Fibroblast of lung (primary cell): ENCODE results near the gene HSP90B1. TPM values are rescaled to one million over a fixed set of nuclear protein-coding genes. Genes with fewer than 3 reads are reported as not detected.

Experiments
- DNase-seq, 2 donors: peaks; one replicate each; pipeline versions ENCODE4 v3.0.0 to v3.0.0-alpha.2; 2010; ENCODE audit warnings: low read depth in 2 of 2
- H2AFZ ChIP-seq: 2 replicates; pipeline ENCODE4 v1.5.1; 2012; ENCODE audit warnings: low read length, control low read depth, inconsistent platforms
- H3K27ac ChIP-seq: 2 replicates; pipeline ENCODE4 v1.5.1; 2011; ENCODE audit warnings: low read length, control low read depth; ENCODE audit not compliant: insufficient read depth
- H3K27me3 ChIP-seq: 2 replicates; pipeline ENCODE4 v1.5.1; 2011; ENCODE audit warnings: mild to moderate bottlenecking, low read length; ENCODE audit not compliant: control insufficient read depth, insufficient read depth
- H3K36me3 ChIP-seq: 2 replicates; pipeline ENCODE4 v1.5.1; 2011; ENCODE audit warnings: low read length; ENCODE audit not compliant: control insufficient read depth, insufficient read depth
- H3K4me1 ChIP-seq: 2 replicates; pipeline ENCODE4 v1.5.1; 2011; ENCODE audit warnings: low read length; ENCODE audit not compliant: control insufficient read depth, insufficient read depth; ENCODE audit errors: extremely low read depth
- H3K4me2 ChIP-seq: 2 replicates; pipeline ENCODE4 v1.5.1; 2011; ENCODE audit warnings: low read length, control low read depth; ENCODE audit not compliant: insufficient read depth; ENCODE audit errors: extremely low read depth
- H3K4me3 ChIP-seq, 4 experiments: fragments of 200-600 bp in 1 of 4; sonication (generic) in 1 of 4; replicated peaks in 1 of 4; 2 replicates each; pipeline ENCODE4 v1.5.1; 2011 to 2016; ENCODE audit warnings: low read length in 4 of 4, low read depth in 3 of 4, mild to moderate bottlenecking in 3 of 4, control low read depth in 2 of 4, inconsistent platforms in 1 of 4, mixed read lengths in 1 of 4; ENCODE audit not compliant: insufficient read depth in 1 of 4; ENCODE audit errors: control extremely low read depth in 1 of 4
- H3K79me2 ChIP-seq: 2 replicates; pipeline ENCODE4 v1.5.1; 2012; ENCODE audit warnings: mild to moderate bottlenecking, low read length, inconsistent platforms; ENCODE audit not compliant: control insufficient read depth, insufficient read depth
- H3K9ac ChIP-seq: 2 replicates; pipeline ENCODE4 v1.5.1; 2011; ENCODE audit warnings: mild to moderate bottlenecking, low read length, control low read depth; ENCODE audit not compliant: insufficient read depth
- H3K9me3 ChIP-seq: 2 replicates; pipeline ENCODE4 v1.5.1; 2012; ENCODE audit warnings: low read depth, low read length; ENCODE audit not compliant: control insufficient read depth, insufficient read depth
- H4K20me1 ChIP-seq: 2 replicates; pipeline ENCODE4 v1.5.1; 2011; ENCODE audit warnings: low read length; ENCODE audit not compliant: control insufficient read depth, insufficient read depth; ENCODE audit errors: extremely low read depth
- CTCF ChIP-seq, 2 donors: IDR thresholded peaks in 1 of 2; conservative IDR thresholded peaks in 1 of 2; 1 replicate in 1 of 2; 2 replicates in 1 of 2; pipeline ENCODE4 v1.5.1; 2011 to 2012; ENCODE audit warnings: low read length in 2 of 2, control low read depth in 1 of 2, inconsistent platforms in 1 of 2, low read depth in 1 of 2, mild to moderate bottlenecking in 1 of 2
- EZH2 ChIP-seq: IDR thresholded peaks from 2 replicates; pipeline ENCODE4 v1.5.1; 2012; ENCODE audit warnings: low read length, control low read depth, mild to moderate bottlenecking; ENCODE audit errors: missing control alignments
- polyA plus RNA-seq, 2 donors: library from polyadenylated mRNA; depleted of rRNA in 1 of 2; stranded (reverse) in 1 of 2; unstranded in 1 of 2; fragments of >200 nt; gene quantifications; 2 replicates each; pipeline ENCODE4 v1.2.1, GENCODE V29; 2011 to 2012; ENCODE audit warnings: missing spikeins in 1 of 2
- total RNA-seq: library from RNA; depleted of rRNA; stranded (reverse); fragments of >200 nt; gene quantifications from 2 replicates; pipeline ENCODE4 v1.2.1, GENCODE V29; 2014

HSP90B1 gene
- total and polyA plus RNA-seq, 2 donors (not counting 1 experiment from before 2014, with no cell fraction given), result 983 to 1,015 TPM

GRCh38 chr12:103936679-103937078, 6.5 kb downstream of the HSP90B1 start:
- Histone ChIP-seq H3K27me3 (no peaks in the 10 kb centered on the region), H3K4me1 (peaks cover 3% of the 10 kb centered on the region), H4K20me1 (no peaks in the 10 kb centered on the region), H3K4me3 (no peak overlapping the region), H3K9me3 (no peaks in the 10 kb centered on the region), H3K79me2 (peaks cover 45% of the 10 kb centered on the region), H3K27ac (no peak overlapping the region), H3K36me3 (peaks cover 26% of the 10 kb centered on the region), H3K9ac (no peak overlapping the region), H3K4me2 (no peak overlapping the region), H2AFZ (no peak overlapping the region)
- no peak for DNase-seq
- TF ChIP-seq EZH2, result no peak
- no peak for TF ChIP-seq CTCF (conservative IDR thresholded peaks at IDR 0.05 in 1 of 2, IDR thresholded peaks at IDR 0.05 in 1 of 2; ENCODE audit: low read depth in 1 of 2, low read length in 2 of 2)

- Histone ChIP-seq H3K4me2 (no peak overlapping the region), H3K27me3 (no peaks in the 10 kb centered on the region), H3K36me3 (peaks cover 16% of the 10 kb centered on the region), H3K4me3 (no peak overlapping the region), H3K27ac (no peak overlapping the region), H3K4me1 (no peaks in the 10 kb centered on the region), H3K9me3 (no peaks in the 10 kb centered on the region), H3K79me2 (no peaks in the 10 kb centered on the region), H4K20me1 (no peaks in the 10 kb centered on the region), H2AFZ (no peak overlapping the region), H3K9ac (no peak overlapping the region)
- no peak for TF ChIP-seq CTCF (conservative IDR thresholded peaks at IDR 0.05 in 1 of 2, IDR thresholded peaks at IDR 0.05 in 1 of 2; ENCODE audit: low read depth in 1 of 2, low read length in 2 of 2)
- TF ChIP-seq EZH2, result no peak
- DNase-seq, result no peak
These were observed 14.8 kb downstream of the HSP90B1 start for GRCh38 chr12:103944964-103945363.

DNA sequence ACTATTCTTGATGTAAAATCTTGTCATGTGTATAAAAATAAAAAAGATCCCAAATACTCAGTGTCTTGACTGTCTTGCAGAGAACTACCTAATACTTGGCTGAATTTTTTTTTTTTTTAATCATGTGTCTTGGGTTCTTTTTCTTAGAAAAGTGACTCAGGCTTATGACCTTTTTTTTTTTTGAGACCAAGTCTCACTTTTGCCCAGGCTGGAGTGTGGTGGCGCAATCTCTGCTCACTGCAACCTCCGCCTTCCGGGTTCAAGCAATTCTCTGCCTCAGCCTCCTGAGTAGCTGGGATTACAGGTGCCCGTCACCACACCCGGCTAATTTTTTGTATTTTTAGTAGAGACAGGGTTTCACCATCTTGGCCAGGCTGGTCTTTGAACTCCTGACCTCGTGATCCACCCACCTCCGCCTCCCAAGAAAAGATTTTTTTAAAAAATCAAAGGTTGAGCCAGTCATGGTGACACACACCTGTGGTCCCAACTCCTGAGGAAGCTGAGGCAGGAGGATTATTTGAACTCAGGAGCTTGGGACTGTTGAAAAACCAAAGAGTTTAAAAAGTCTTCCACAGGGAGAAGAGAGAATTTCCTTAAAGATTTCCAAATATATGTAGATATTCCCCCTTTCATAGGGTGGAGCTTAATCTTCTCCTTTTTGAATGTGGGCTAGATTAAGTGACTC, 17.8 kb downstream of the HSP90B1 start:
- peaks cover 16% of the 10 kb centered on the region for H3K36me3 ChIP-seq
- no peak overlapping the region for H3K9ac ChIP-seq
- no peak for DNase-seq
- no peak overlapping the region for H3K27ac ChIP-seq
- H3K4me2 ChIP-seq, result no peak overlapping the region
- H3K4me3 ChIP-seq, result no peak overlapping the region
- no peaks in the 10 kb centered on the region for H3K27me3 ChIP-seq
- H4K20me1 ChIP-seq, result no peaks in the 10 kb centered on the region
- TF ChIP-seq EZH2, result no peak
- no peak for TF ChIP-seq CTCF (conservative IDR thresholded peaks at IDR 0.05 in 1 of 2, IDR thresholded peaks at IDR 0.05 in 1 of 2; ENCODE audit: low read depth in 1 of 2, low read length in 2 of 2)
- no peaks in the 10 kb centered on the region for H3K4me1 ChIP-seq
- no peaks in the 10 kb centered on the region for H3K79me2 ChIP-seq
- H3K9me3 ChIP-seq, result no peaks in the 10 kb centered on the region
- H2AFZ ChIP-seq, result no peak overlapping the region
